SU-DHL-6 (cell line): Measurements from ENCODE around the gene INSL3.
"Not testable (repeated sequence)": the region's sequence is repeated elsewhere in the genome, so short reads cannot be mapped to it uniquely, and the experiment has no call there.

ENCODE experiments used
- H2AFZ ChIP-seq: fragments of 200-600 bp; sonication (generic); 2 replicates; pipeline ENCODE4 v1.6.1; 2014; ENCODE audit warnings: low read depth, mild to moderate bottlenecking, moderate library complexity, mixed read lengths, antibody characterized with exemption, low read length; ENCODE audit not compliant: severe bottlenecking
- H3F3A ChIP-seq: fragments of 200-600 bp; shearing (Covaris generic); 2 replicates; pipeline ENCODE4 v1.6.0; 2016; ENCODE audit warnings: antibody characterized with exemption, mild to moderate bottlenecking; ENCODE audit not compliant: insufficient read depth
- H3K27ac ChIP-seq: fragments of 200-600 bp; sonication (generic); 2 replicates; pipeline ENCODE4 v1.5.1; 2016; ENCODE audit warnings: low read depth, mild to moderate bottlenecking, low read length, moderate library complexity, mixed read lengths
- H3K27me3 ChIP-seq: fragments of 200-600 bp; sonication (generic), shearing (Covaris generic); 2 replicates; pipeline ENCODE4 v1.6.0; 2014; ENCODE audit warnings: mild to moderate bottlenecking, low read length
- H3K36me3 ChIP-seq: fragments of 200-600 bp; sonication (generic); 2 replicates; pipeline ENCODE4 v1.6.1; 2014; ENCODE audit warnings: mild to moderate bottlenecking, low read length, mixed read lengths
- H3K4me2 ChIP-seq: fragments of 300-600, 200-600 bp; shearing (Covaris generic), sonication (generic); 2 replicates; pipeline ENCODE4 v1.6.0; 2014; ENCODE audit warnings: low read length, low read depth, mild to moderate bottlenecking; ENCODE audit not compliant: poor library complexity, severe bottlenecking
- H3K4me3 ChIP-seq: fragments of 200-600 bp; sonication (generic); 2 replicates; pipeline ENCODE4 v1.5.1; 2014; ENCODE audit warnings: antibody characterized with exemption, low read length, mild to moderate bottlenecking, mixed read lengths; ENCODE audit not compliant: insufficient read depth, poor library complexity, severe bottlenecking
- H3K79me2 ChIP-seq: fragments of 200-600 bp; sonication (generic); 2 replicates; pipeline ENCODE4 v1.6.1; 2014; ENCODE audit warnings: mild to moderate bottlenecking, low read length, moderate library complexity; ENCODE audit not compliant: insufficient read depth
- H3K9ac ChIP-seq: fragments of 200-600 bp; sonication (generic); 2 replicates; pipeline ENCODE4 v1.7.0; 2014; ENCODE audit warnings: mild to moderate bottlenecking, low read length
- H3K9me2 ChIP-seq: fragments of 200-600 bp; sonication (generic); replicated peaks from 2 replicates; pipeline ENCODE4 v1.6.1; 2014; ENCODE audit warnings: low read length; ENCODE audit not compliant: insufficient read depth
- H3K9me3 ChIP-seq: fragments of 200-600 bp; sonication (generic); 2 replicates; pipeline ENCODE4 v1.6.1; 2014; ENCODE audit warnings: low read length, mixed read lengths; ENCODE audit not compliant: insufficient read depth
- H4K20me1 ChIP-seq: fragments of 200-600 bp; sonication (generic); 2 replicates; pipeline ENCODE4 v1.6.1; 2014; ENCODE audit warnings: low read depth, mild to moderate bottlenecking, antibody characterized with exemption, low read length, moderate library complexity, mixed read lengths
- EZH2phosphoT487 ChIP-seq: fragments of 200-600 bp; sonication (generic), shearing (Covaris generic); conservative IDR thresholded peaks from 2 replicates; pipeline ENCODE4 v1.6.1; 2018; ENCODE audit warnings: mild to moderate bottlenecking, antibody characterized with exemption, low read length, moderate library complexity, mixed read lengths
- TF ChIP-seq, protein P1 (sequence below): fragments of 200-600 bp; sonication (generic); IDR thresholded peaks from one replicate; pipeline ENCODE4 v1.5.1; 2017; ENCODE audit warnings: antibody characterized with exemption, mild to moderate bottlenecking, low read length, moderate library complexity; ENCODE audit not compliant: insufficient read depth, poor library complexity, severe bottlenecking

Gene INSL3

DNA sequence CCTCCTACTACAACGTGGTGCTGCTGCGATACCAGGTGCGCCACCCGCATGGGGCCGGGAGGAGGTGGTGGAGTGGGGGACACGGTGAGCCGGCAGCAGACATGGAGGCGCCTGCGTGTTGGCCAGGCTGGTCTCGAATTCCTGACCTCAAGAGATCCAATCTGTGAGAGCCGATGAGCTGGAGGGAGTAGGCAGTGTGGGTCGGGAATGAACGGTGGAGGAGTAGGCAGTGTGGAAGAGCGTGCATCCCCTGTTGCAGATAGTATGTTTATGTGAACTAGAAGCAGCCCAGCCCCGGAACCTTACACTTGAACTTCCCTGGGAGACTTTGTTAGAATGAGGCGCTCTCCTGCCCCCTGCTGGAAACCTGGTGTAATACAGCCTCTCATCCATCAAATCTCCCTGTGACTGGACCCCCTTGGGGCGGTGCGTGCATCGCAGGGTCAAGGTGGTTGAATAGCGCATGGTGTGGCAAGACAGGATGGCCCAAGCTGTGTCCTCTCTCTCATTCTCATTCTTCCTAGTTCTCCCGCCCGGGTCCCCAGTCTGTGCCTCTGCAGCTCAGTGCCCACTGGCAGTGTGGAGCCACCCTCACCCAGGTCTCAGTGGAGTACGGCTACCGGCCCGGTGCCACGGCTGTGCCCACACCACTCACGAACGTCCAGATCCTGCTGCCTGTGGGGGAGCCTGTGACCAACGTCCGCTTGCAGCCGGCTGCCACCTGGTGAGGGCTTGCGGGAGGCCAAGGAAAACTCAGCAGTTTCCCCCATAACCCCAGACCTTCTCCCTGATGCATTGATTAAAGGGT lies 36.9 kb downstream of the INSL3 start:
- Histone ChIP-seq H3F3A (0 out of 2 replicates have a peak, but pooled peaks cover 3% of the 10 kb centered on the region), H3K4me2 (no peak overlapping the region), H3K4me3 (no peak overlapping the region), H2AFZ (no peak overlapping the region), H3K36me3 (peaks cover 3% of the 10 kb centered on the region; the same call in 1 of the 2 replicates), H4K20me1 (no peaks in the 10 kb centered on the region), H3K9me2 (no peaks in the 10 kb centered on the region), H3K79me2 (no peaks in the 10 kb centered on the region), H3K9ac (no peak overlapping the region), H3K27me3 (no peaks in the 10 kb centered on the region), H3K27ac (no peak overlapping the region), H3K9me3 (no peaks in the 10 kb centered on the region)
- TF ChIP-seq EZH2phosphoT487 = no peak
- TF ChIP-seq, protein P1, sequence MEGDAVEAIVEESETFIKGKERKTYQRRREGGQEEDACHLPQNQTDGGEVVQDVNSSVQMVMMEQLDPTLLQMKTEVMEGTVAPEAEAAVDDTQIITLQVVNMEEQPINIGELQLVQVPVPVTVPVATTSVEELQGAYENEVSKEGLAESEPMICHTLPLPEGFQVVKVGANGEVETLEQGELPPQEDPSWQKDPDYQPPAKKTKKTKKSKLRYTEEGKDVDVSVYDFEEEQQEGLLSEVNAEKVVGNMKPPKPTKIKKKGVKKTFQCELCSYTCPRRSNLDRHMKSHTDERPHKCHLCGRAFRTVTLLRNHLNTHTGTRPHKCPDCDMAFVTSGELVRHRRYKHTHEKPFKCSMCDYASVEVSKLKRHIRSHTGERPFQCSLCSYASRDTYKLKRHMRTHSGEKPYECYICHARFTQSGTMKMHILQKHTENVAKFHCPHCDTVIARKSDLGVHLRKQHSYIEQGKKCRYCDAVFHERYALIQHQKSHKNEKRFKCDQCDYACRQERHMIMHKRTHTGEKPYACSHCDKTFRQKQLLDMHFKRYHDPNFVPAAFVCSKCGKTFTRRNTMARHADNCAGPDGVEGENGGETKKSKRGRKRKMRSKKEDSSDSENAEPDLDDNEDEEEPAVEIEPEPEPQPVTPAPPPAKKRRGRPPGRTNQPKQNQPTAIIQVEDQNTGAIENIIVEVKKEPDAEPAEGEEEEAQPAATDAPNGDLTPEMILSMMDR = peak; percentile 85

DNA sequence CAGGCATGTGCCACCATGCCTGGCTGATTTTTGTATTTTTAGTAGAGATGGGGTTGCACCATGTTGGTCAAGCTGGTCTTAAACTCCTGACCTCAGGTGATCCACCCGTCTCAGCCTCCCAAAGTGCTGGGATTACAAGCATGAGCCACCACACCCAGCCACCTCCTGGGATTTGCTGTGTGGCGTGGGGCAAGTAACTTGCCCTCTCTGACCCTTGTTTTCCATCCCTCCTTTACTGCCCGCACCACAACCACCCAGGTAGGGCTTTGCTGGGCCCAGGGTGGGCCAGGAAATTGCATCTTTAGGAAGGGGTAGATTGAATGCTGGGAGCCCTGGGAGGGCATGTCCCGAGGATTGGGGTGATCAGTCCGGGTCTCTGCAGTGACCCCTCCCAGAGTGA lies 37.6 kb downstream of the INSL3 start:
- not testable (repeated sequence) for H3F3A ChIP-seq, H3K9me3 ChIP-seq, H3K4me2 ChIP-seq, H3K27ac ChIP-seq, H3K79me2 ChIP-seq, H3K4me3 ChIP-seq, H3K9ac ChIP-seq, H3K9me2 ChIP-seq, H3K27me3 ChIP-seq, H2AFZ ChIP-seq, H3K36me3 ChIP-seq, H4K20me1 ChIP-seq

DNA sequence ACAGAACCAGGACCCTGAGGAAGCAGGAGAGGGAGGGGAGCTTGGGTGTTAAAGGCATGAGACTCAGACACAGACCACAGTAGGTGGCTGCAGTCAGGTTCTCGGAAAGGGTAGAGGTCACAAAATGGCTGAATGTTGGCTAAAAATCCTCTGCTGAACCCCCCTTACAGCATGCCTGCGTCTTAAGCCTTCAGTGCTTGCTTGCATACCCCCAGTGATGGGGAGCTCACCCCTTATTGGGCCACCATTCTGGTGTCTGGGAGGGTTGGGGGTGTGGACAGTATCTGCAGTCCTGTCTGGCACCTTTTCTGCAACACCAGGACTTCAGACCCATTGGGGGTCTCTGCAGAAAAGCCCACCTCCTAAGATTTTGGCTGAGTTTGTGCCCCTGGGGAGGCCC lies 40.5 kb downstream of the INSL3 start:
- Histone ChIP-seq H3K36me3 (peaks cover 3% of the 10 kb centered on the region; the same call in 1 of the 2 replicates), H4K20me1 (no peaks in the 10 kb centered on the region), H3K27ac (no peak overlapping the region), H3K9ac (no peak overlapping the region), H3K79me2 (no peaks in the 10 kb centered on the region), H3K9me3 (no peaks in the 10 kb centered on the region), H3K4me3 (no peak overlapping the region), H2AFZ (no peak overlapping the region), H3K9me2 (no peaks in the 10 kb centered on the region), H3K27me3 (no peaks in the 10 kb centered on the region), H3K4me2 (no peak overlapping the region), H3F3A (peaks cover 7% of the 10 kb centered on the region; the same call in 1 of the 2 replicates)
- TF ChIP-seq, protein P1 = no peak
- no peak for TF ChIP-seq EZH2phosphoT487
